ENCODE results near the gene TUBA8.

- TF ChIP-seq SPI1 (IDR thresholded peaks at IDR 0.05; ENCODE audit: borderline replicate concordance, low read depth) = no peak
- TF ChIP-seq POLR2AphosphoS5 (IDR thresholded peaks at IDR 0.05; ENCODE audit: low read depth) = no peak
- no peak for TF ChIP-seq CTCF (IDR thresholded peaks at IDR 0.05; ENCODE audit: insufficient read depth, low read length)
- TF ChIP-seq GABPA (IDR thresholded peaks at IDR 0.05; ENCODE audit: low read depth) = no peak
- TF ChIP-seq REST (IDR thresholded peaks at IDR 0.05; ENCODE audit: insufficient replicate concordance, low read depth) = no peak
Measured at GRCh38 chr22:18093661-18094060, 16.9 kb upstream of the TUBA8 start.
